Hepatocyte (in vitro differentiated cells): ENCODE measurements around the gene CHFR. TPM values are rescaled to one million over a fixed set of nuclear protein-coding genes. Genes with fewer than 3 reads are reported as not detected.
"Not testable (repeated sequence)": the region's sequence is repeated elsewhere in the genome, so short reads cannot be mapped to it uniquely, and the experiment has no call there.

Source experiments
- DNase-seq: peaks from one replicate; pipeline ENCODE4 v3.0.0-alpha.2; 2016; ENCODE audit warnings: low spot score
- H2AFZ ChIP-seq: fragments of 200-600 bp; sonication (generic); 2 replicates; pipeline ENCODE4 v1.6.0; 2016; ENCODE audit warnings: antibody characterized with exemption, mild to moderate bottlenecking
- H3K27ac ChIP-seq: fragments of 200-600 bp; sonication (generic); 2 replicates; pipeline ENCODE4 v1.5.1; 2016; ENCODE audit warnings: mild to moderate bottlenecking
- H3K27me3 ChIP-seq: fragments of 200-600 bp; sonication (generic); 2 replicates; pipeline ENCODE4 v1.6.1; 2016
- H3K36me3 ChIP-seq: fragments of 200-600 bp; sonication (generic); replicated peaks from 2 replicates; pipeline ENCODE4 v1.5.1; 2016; ENCODE audit warnings: low read depth; ENCODE audit not compliant: insufficient read depth
- H3K4me1 ChIP-seq: fragments of 200-600 bp; sonication (generic); 2 replicates; pipeline ENCODE4 v1.5.1; 2016; ENCODE audit warnings: mild to moderate bottlenecking, moderate library complexity; ENCODE audit not compliant: insufficient read depth
- H3K4me2 ChIP-seq: fragments of 200-600 bp; sonication (generic); 2 replicates; pipeline ENCODE4 v1.6.0; 2016
- H3K4me3 ChIP-seq: fragments of 200-600 bp; sonication (generic); 2 replicates; pipeline ENCODE4 v1.5.1; 2016; ENCODE audit warnings: mild to moderate bottlenecking
- H3K79me2 ChIP-seq: fragments of 200-600 bp; sonication (generic); 2 replicates; pipeline ENCODE4 v1.6.0; 2017; ENCODE audit warnings: mild to moderate bottlenecking
- H3K9me2 ChIP-seq: fragments of 200-600 bp; sonication (generic); replicated peaks from 2 replicates; pipeline ENCODE4 v1.6.0; 2017; ENCODE audit warnings: mild to moderate bottlenecking; ENCODE audit not compliant: insufficient read depth
- H3K9me3 ChIP-seq: fragments of 200-600 bp; sonication (generic); 2 replicates; pipeline ENCODE4 v1.5.1; 2016; ENCODE audit warnings: low read depth, mild to moderate bottlenecking
- H4K20me1 ChIP-seq: fragments of 200-600 bp; sonication (generic); 2 replicates; pipeline ENCODE4 v1.6.0; 2016; ENCODE audit warnings: mild to moderate bottlenecking; ENCODE audit not compliant: insufficient read depth, poor library complexity, severe bottlenecking
- CTCF ChIP-seq: fragments of 200-600 bp; sonication (generic); IDR thresholded peaks from 2 replicates; pipeline ENCODE4 v1.5.1; 2016; ENCODE audit warnings: antibody characterized with exemption, mild to moderate bottlenecking; ENCODE audit not compliant: poor library complexity
- EZH2 ChIP-seq: fragments of 200-600 bp; sonication (generic); IDR thresholded peaks from 2 replicates; pipeline ENCODE4 v1.6.1; 2016; ENCODE audit warnings: antibody characterized with exemption, mild to moderate bottlenecking, borderline replicate concordance
- EZH2phosphoT487 ChIP-seq: fragments of 200-600 bp; sonication (generic); IDR thresholded peaks from one replicate; pipeline ENCODE4 v1.6.1; 2018; ENCODE audit warnings: antibody characterized with exemption, mild to moderate bottlenecking, low read depth, moderate library complexity; ENCODE audit not compliant: unreplicated experiment, severe bottlenecking
- WGBS: methylation state at CpG from one replicate; pipeline ENCODE4 v1.1.6; 2016; ENCODE audit warnings: low lambda C conversion rate; ENCODE audit errors: missing lambda C conversion rate; 5-methylcytosine and 5-hydroxymethylcytosine counted together
- polyA plus RNA-seq: library from polyadenylated mRNA; unstranded; fragments of >200 nt; fragmentation: Nextera tagmentation; extraction: Ambion mirVana; gene quantifications from 2 replicates; pipeline ENCODE4 v1.2.1, GENCODE V29; 2016
- total RNA-seq: library from RNA; depleted of rRNA; stranded (reverse); fragments of >200 nt; gene quantifications from 2 replicates; pipeline ENCODE4 v1.2.3, GENCODE V29; 2014

Gene CHFR
- total and polyA plus RNA-seq, 2 experiments from 2014 or later: 33.4 to 36.8 TPM

- H3K4me1 ChIP-seq: no peaks in the 10 kb centered on the region
- 95% methylated on average over 8 of the region's 8 CpGs for WGBS
- no peaks in the 10 kb centered on the region for H3K9me2 ChIP-seq
- H2AFZ ChIP-seq: no peak overlapping the region
- no peak overlapping the region for H3K4me2 ChIP-seq
- H3K79me2 ChIP-seq: peaks cover 19% of the 10 kb centered on the region
- H3K27ac ChIP-seq: no peak overlapping the region
- DNase-seq: no peak
- H3K27me3 ChIP-seq: no peaks in the 10 kb centered on the region
- no peak overlapping the region for H3K4me3 ChIP-seq
- H4K20me1 ChIP-seq: peaks cover 8% of the 10 kb centered on the region
- H3K36me3 ChIP-seq: peaks cover 6% of the 10 kb centered on the region
- TF ChIP-seq EZH2: no peak
- no peak for TF ChIP-seq EZH2phosphoT487
- no peak for TF ChIP-seq CTCF
- no peaks in the 10 kb centered on the region for H3K9me3 ChIP-seq
These were observed 74.6 kb downstream of the CHFR start for GRCh38 chr12:132812631-132813305.

GRCh38 chr12:132809391-132809790 lies 78.0 kb downstream of the CHFR start:
- DNase-seq, H3K9me2 ChIP-seq, H3K27ac ChIP-seq, H3K27me3 ChIP-seq, H3K4me2 ChIP-seq, H3K9me3 ChIP-seq, H2AFZ ChIP-seq, H3K4me1 ChIP-seq, H3K36me3 ChIP-seq, H3K4me3 ChIP-seq: not testable (repeated sequence)
- TF ChIP-seq CTCF: peak; percentile 15
- Histone ChIP-seq H3K79me2 (peaks cover 38% of the 10 kb centered on the region), H4K20me1 (peaks cover 34% of the 10 kb centered on the region)
- 91% methylated on average over 10 of the region's 13 CpGs for WGBS

- DNase-seq: no peak
- Histone ChIP-seq H3K27me3 (no peaks in the 10 kb centered on the region), H3K36me3 (no peaks in the 10 kb centered on the region), H2AFZ (no peak overlapping the region), H3K79me2 (peaks cover 35% of the 10 kb centered on the region), H3K9me3 (no peaks in the 10 kb centered on the region), H3K4me3 (no peak overlapping the region), H3K4me1 (no peaks in the 10 kb centered on the region), H3K27ac (no peak overlapping the region), H4K20me1 (peaks cover 37% of the 10 kb centered on the region), H3K4me2 (no peak overlapping the region), H3K9me2 (no peaks in the 10 kb centered on the region)
- 95% methylated on average over 17 of the region's 25 CpGs for WGBS
- TF ChIP-seq EZH2 (no peak), CTCF (no peak), EZH2phosphoT487 (no peak)
These were observed 79.9 kb downstream of the CHFR start for GRCh38 chr12:132807295-132808092.
